C4-2B (cell line): Measurements from ENCODE around the gene HOXB7.

Experiments used
- ZFX ChIP-seq: fragments of 450-650 bp; IDR thresholded peaks from 2 replicates; pipeline ENCODE4 v1.6.1; 2017
- TF ChIP-seq, protein P1 (sequence below): fragments of 450-650 bp; conservative IDR thresholded peaks from 2 replicates; pipeline ENCODE4 v1.5.1; 2017; ENCODE audit warnings: mild to moderate bottlenecking

DNA sequence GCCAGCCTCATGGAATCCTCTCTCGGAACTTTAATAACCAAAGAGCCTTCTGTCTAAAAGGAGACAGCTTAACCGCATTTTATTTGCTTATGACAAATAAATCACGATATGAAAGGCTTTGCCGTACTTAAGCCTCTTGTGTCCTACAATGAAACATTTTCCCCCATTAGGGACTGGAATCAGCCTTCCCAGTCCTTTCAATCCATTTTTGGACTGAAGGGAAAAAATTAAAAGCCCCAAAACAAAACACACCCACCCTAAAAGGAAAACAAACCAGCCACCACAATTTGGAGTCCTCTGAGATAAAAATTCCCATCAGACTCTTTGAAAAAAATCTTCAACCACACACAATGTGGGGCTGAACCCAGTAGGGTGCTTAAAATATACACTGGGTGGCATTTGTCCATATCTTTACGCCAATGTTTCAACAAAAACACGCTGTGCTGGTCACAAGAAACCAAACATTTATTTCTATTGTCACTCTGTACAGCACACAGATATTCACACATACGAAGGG, 35.7 kb downstream of the HOXB7 start:
- TF ChIP-seq, protein P1, sequence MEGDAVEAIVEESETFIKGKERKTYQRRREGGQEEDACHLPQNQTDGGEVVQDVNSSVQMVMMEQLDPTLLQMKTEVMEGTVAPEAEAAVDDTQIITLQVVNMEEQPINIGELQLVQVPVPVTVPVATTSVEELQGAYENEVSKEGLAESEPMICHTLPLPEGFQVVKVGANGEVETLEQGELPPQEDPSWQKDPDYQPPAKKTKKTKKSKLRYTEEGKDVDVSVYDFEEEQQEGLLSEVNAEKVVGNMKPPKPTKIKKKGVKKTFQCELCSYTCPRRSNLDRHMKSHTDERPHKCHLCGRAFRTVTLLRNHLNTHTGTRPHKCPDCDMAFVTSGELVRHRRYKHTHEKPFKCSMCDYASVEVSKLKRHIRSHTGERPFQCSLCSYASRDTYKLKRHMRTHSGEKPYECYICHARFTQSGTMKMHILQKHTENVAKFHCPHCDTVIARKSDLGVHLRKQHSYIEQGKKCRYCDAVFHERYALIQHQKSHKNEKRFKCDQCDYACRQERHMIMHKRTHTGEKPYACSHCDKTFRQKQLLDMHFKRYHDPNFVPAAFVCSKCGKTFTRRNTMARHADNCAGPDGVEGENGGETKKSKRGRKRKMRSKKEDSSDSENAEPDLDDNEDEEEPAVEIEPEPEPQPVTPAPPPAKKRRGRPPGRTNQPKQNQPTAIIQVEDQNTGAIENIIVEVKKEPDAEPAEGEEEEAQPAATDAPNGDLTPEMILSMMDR: no peak
- TF ChIP-seq ZFX: no peak
